Measurements from ENCODE around the gene KLK4. TPM values are rescaled to one million over a fixed set of nuclear protein-coding genes. Genes with fewer than 3 reads are reported as not detected.

Gene KLK4, protein sequence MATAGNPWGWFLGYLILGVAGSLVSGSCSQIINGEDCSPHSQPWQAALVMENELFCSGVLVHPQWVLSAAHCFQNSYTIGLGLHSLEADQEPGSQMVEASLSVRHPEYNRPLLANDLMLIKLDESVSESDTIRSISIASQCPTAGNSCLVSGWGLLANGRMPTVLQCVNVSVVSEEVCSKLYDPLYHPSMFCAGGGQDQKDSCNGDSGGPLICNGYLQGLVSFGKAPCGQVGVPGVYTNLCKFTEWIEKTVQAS
- 0.81 TPM in 1 of 2 replicates, not detected in the other for total RNA-seq (2013; cell fraction: nucleolus; rRNA removed)
- not detected in 2 replicates for total RNA-seq (2014; rRNA removed)
- 0.14 TPM in 1 of 2 replicates, not detected in the other for total RNA-seq (2014; rRNA removed; fragmentation: Illumina TruSeq; extraction: Trizol)
- not detected in 2 replicates for total RNA-seq (2021)
- not detected for polyA plus RNA-seq (2011; ENCODE audit: low read depth)
- 0.13 and 0.31 TPM in 2 replicates for polyA plus RNA-seq (2011; rRNA removed)
- 0.40 and 0.84 TPM in 2 replicates for polyA plus RNA-seq (2011; cell fraction: cytosol; rRNA removed)
- polyA plus RNA-seq (2011; cell fraction: nucleus; rRNA removed) = 0.73 and 1.4 TPM in 2 replicates
- 0.28 and 1.5 TPM in 2 replicates for polyA plus RNA-seq (2012)
- 0.06 TPM in 1 of 2 replicates, not detected in the other for polyA plus RNA-seq (2014; fragmentation: Illumina TruSeq; extraction: Trizol)
- not detected for polyA plus RNA-seq (2014; fragmentation: Nextera tagmentation; extraction: Ambion mirVana)
- not detected in 2 replicates for polyA plus RNA-seq (2014; rRNA removed)
- not detected for polyA plus RNA-seq (2016; fragmentation: Nextera tagmentation; extraction: Ambion mirVana)
- not detected in 2 replicates for polyA minus RNA-seq (2011; rRNA and poly(A)+ RNA removed)
- not detected in 2 replicates for polyA minus RNA-seq (2011; cell fraction: cytosol; rRNA and poly(A)+ RNA removed)
- 0.67 TPM in 1 of 2 replicates, not detected in the other for polyA minus RNA-seq (2011; cell fraction: nucleus; rRNA and poly(A)+ RNA removed)
- percentile 20 among the genes with signal in this experiment for Bru-seq, nascent RNA
- percentile 14 among the genes with signal in this experiment for BruChase-seq, experiment 1, labeled RNA remaining after a 6-hour chase
- percentile 27 among the genes with signal in this experiment for BruChase-seq, experiment 2, labeled RNA remaining after a 2-hour chase
- long read RNA-seq, experiment 1 = 0 reads
- long read RNA-seq, experiment 2 = 0 reads

DNA sequence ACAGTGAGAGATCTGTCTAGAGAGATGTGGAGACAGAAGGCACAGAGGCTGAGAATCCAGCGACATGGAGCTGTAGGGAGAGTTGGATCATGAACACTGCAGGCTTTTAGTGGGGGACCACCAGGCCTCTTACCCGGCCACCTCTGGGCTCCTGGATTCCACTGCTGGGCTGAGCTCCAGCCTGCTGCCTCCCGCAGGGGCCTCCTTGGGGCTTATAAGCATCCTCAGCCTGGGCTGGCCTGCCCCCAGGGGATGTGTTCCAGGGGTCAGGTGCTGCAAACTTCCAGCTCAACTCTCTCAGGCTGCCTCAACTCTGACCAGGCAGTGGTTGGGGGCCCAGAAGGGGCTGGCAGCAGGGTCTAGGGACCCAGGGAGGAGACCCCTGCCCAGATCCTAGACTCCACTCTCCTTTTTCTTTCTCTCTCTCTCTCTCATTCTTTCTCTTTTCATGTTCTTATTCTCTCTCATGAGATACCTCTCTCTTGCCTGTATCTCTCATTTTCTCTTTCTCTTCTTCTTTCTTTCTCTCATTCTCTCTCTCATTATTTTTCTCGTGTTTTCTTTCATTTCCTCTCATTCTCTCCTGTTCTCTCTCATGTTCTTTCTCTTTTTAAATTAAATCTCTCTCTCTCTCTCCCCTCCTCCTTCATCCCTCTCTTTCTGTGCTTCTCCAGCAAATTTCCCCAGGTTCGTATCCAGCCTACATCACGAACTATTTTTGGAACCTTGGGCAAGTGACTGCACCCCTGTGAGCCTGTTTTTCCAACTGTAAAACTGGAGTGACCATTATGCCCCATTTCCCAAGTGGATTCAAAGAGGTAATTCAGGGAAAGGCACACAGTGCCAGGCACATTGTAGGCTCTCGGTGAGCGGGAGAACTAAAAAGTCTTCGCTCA is at the start of gene KLK4:
TSS of gene KLK4 (minus strand) at position 190 of the 896 bp plus-strand sequence. CDS start 657 bp downstream, outside the sequence.
- TF ChIP-seq NR2C2 (IDR thresholded peaks at IDR 0.05; ENCODE audit: borderline replicate concordance, control insufficient read depth, insufficient read length, low read depth) (no peak), EZH2 (IDR thresholded peaks at IDR 0.05; ENCODE audit: borderline replicate concordance, control insufficient read depth, low read depth, low read length) (no peak), MEF2A (IDR thresholded peaks at IDR 0.05; ENCODE audit: insufficient read depth, low read depth, low read length) (no peak), GABPA (IDR thresholded peaks at IDR 0.05; ENCODE audit: low read depth) (no peak), HDAC6 (IDR thresholded peaks at IDR 0.05; ENCODE audit: unreplicated experiment) (no peak), TCF7 (IDR thresholded peaks at IDR 0.05; ENCODE audit: borderline replicate concordance) (no peak), HCFC1 (IDR thresholded peaks at IDR 0.05; ENCODE audit: low read length) (no peak), HDAC2 (IDR thresholded peaks at IDR 0.05) (no peak)
- TF ChIP-seq, protein P1, sequence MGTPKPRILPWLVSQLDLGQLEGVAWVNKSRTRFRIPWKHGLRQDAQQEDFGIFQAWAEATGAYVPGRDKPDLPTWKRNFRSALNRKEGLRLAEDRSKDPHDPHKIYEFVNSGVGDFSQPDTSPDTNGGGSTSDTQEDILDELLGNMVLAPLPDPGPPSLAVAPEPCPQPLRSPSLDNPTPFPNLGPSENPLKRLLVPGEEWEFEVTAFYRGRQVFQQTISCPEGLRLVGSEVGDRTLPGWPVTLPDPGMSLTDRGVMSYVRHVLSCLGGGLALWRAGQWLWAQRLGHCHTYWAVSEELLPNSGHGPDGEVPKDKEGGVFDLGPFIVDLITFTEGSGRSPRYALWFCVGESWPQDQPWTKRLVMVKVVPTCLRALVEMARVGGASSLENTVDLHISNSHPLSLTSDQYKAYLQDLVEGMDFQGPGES (IDR thresholded peaks at IDR 0.05) = no peak
- TF ChIP-seq, protein P2, sequence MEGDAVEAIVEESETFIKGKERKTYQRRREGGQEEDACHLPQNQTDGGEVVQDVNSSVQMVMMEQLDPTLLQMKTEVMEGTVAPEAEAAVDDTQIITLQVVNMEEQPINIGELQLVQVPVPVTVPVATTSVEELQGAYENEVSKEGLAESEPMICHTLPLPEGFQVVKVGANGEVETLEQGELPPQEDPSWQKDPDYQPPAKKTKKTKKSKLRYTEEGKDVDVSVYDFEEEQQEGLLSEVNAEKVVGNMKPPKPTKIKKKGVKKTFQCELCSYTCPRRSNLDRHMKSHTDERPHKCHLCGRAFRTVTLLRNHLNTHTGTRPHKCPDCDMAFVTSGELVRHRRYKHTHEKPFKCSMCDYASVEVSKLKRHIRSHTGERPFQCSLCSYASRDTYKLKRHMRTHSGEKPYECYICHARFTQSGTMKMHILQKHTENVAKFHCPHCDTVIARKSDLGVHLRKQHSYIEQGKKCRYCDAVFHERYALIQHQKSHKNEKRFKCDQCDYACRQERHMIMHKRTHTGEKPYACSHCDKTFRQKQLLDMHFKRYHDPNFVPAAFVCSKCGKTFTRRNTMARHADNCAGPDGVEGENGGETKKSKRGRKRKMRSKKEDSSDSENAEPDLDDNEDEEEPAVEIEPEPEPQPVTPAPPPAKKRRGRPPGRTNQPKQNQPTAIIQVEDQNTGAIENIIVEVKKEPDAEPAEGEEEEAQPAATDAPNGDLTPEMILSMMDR (IDR thresholded peaks at IDR 0.05 in 2 of 3, conservative IDR thresholded peaks at IDR 0.05 in 1 of 3; ENCODE audit: control insufficient read depth in 2 of 3, extremely low read depth in 1 of 3, insufficient read depth in 1 of 3, low read depth in 3 of 3, low read length in 3 of 3) = no peak
- TF ChIP-seq, protein P3, sequence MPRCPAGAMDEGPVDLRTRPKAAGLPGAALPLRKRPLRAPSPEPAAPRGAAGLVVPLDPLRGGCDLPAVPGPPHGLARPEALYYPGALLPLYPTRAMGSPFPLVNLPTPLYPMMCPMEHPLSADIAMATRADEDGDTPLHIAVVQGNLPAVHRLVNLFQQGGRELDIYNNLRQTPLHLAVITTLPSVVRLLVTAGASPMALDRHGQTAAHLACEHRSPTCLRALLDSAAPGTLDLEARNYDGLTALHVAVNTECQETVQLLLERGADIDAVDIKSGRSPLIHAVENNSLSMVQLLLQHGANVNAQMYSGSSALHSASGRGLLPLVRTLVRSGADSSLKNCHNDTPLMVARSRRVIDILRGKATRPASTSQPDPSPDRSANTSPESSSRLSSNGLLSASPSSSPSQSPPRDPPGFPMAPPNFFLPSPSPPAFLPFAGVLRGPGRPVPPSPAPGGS (IDR thresholded peaks at IDR 0.05; ENCODE audit: borderline replicate concordance, insufficient read depth, low read depth, low read length, poor library complexity, severe bottlenecking) = no peak
- FAIRE-seq = no peak
- SMC1A ChIA-PET (ENCODE audit: uncharacterized antibody, unreplicated experiment) = interaction anchor here (0.9 to 1.6 kb wide), 3 partner anchors 10 to 110 kb away, joined by 3 to 4 read pairs (median 3); no protein-coding TSS in a partner anchor
- no peaks in the 10 kb centered on the region for H3K4me1 ChIP-seq (ENCODE audit: control insufficient read depth, insufficient read depth, low read length)
- in situ Hi-C loops (cut with MboI) = no loop called here
- no peaks in the 10 kb centered on the region for H3K79me2 ChIP-seq (ENCODE audit: control insufficient read depth, insufficient read depth, low read length)
- DNase-seq (ENCODE audit: low read depth, low spot score) = no peak
- CTCF ChIA-PET = interaction anchor here (1.8 kb wide), 1 partner anchor 10 kb away, joined by 11 read pairs; no protein-coding TSS in a partner anchor
- no peak for ATAC-seq
- no peak within 1 kb of the TSS for H3K9ac ChIP-seq (ENCODE audit: control insufficient read depth, insufficient read depth, low read length)
- H4K20me1 ChIP-seq (ENCODE audit: control insufficient read depth, insufficient read depth) = no peaks in the 10 kb centered on the region
- H2AFZ ChIP-seq (ENCODE audit: control insufficient read depth, low read depth, low read length) = no peak within 1 kb of the TSS
- H3K36me3 ChIP-seq (ENCODE audit: control insufficient read depth in 2 of 2, insufficient read depth in 2 of 2, low read length in 1 of 2) = no peaks in the 10 kb centered on the region
- RAD21 ChIA-PET (ENCODE audit: unreplicated experiment) = interaction anchor here (2.5 kb wide), 1 partner anchor 11 kb away, joined by 11 read pairs; no protein-coding TSS in a partner anchor
- BruUV-seq (replicated peaks) = no TSS peak
- no peak within 1 kb of the TSS for H3K4me2 ChIP-seq (ENCODE audit: control insufficient read depth, insufficient read depth)
- no peak within 1 kb of the TSS for H3K4me3 ChIP-seq
- no peak within 1 kb of the TSS for H3K27ac ChIP-seq (ENCODE audit: control insufficient read depth, insufficient read depth)
- peaks cover 4 to 9% of the 10 kb centered on the region in 2 experiments; a peak in 3 of 4 replicates for H3K27me3 ChIP-seq (replicated peaks in 1 of 2; ENCODE audit: control insufficient read depth in 2 of 2, insufficient read depth in 2 of 2, low read length in 1 of 2)
- intact Hi-C loops (cut with micrococcal nuclease; ENCODE audit: unreplicated experiment) = no loop called here
- 40% methylated on average over 9 of the region's 9 CpGs for whole genome bisulfite sequencing (ENCODE audit: insufficient coverage, insufficient replicate concordance, low lambda C conversion rate, missing lambda C conversion rate)
- POLR2A ChIA-PET = no interaction called here
- no peaks in the 10 kb centered on the region; the same call in 2 of the 3 replicates for H3K9me3 ChIP-seq (replicated peaks; ENCODE audit: control insufficient read depth, insufficient read depth, low read length)

Data from GM12878 (cell line).